HG03097 (cell line): ENCODE data around the gene RALGAPB.
"Not testable (repeated sequence)": the region's sequence is repeated elsewhere in the genome, so short reads cannot be mapped to it uniquely, and the experiment has no call there.

Experiments used
- ATAC-seq: cut with Tn5 transposase; IDR thresholded peaks from one replicate; pipeline ENCODE4 v1.9.1; 2021; ENCODE audit not compliant: unreplicated experiment, low FRiP score

Gene RALGAPB

GRCh38 chr20:38479596-38479995, 7.0 kb downstream of the RALGAPB start:
- no peak for ATAC-seq

- no peak for ATAC-seq
Observed at GRCh38 chr20:38485041-38485440, 12.4 kb downstream of the RALGAPB start.

GRCh38 chr20:38489181-38489580, 16.5 kb downstream of the RALGAPB start:
- no peak for ATAC-seq

GRCh38 chr20:38497246-38497935, 24.7 kb downstream of the RALGAPB start:
- ATAC-seq, result no peak

GRCh38 chr20:38498909-38499308, 26.3 kb downstream of the RALGAPB start:
- ATAC-seq, result no peak

GRCh38 chr20:38499366-38499765, 26.7 kb downstream of the RALGAPB start:
- no peak for ATAC-seq

- ATAC-seq, result no peak
Observed at GRCh38 chr20:38501858-38502436, 29.3 kb downstream of the RALGAPB start.

GRCh38 chr20:38504368-38505090, 31.9 kb downstream of the RALGAPB start:
- no peak for ATAC-seq

- no peak for ATAC-seq
Observed at GRCh38 chr20:38505091-38505455, 32.4 kb downstream of the RALGAPB start.

GRCh38 chr20:38511726-38512125, 39.1 kb downstream of the RALGAPB start:
- not testable (repeated sequence) for ATAC-seq

GRCh38 chr20:38514185-38514584, 41.5 kb downstream of the RALGAPB start:
- ATAC-seq, result no peak

GRCh38 chr20:38514947-38515346, 42.3 kb downstream of the RALGAPB start:
- ATAC-seq, result no peak

GRCh38 chr20:38515631-38516030, 43.0 kb downstream of the RALGAPB start:
- no peak for ATAC-seq

- ATAC-seq, result no peak
Observed at GRCh38 chr20:38519426-38519825, 46.8 kb downstream of the RALGAPB start.

GRCh38 chr20:38520261-38520660, 47.6 kb downstream of the RALGAPB start:
- ATAC-seq, result no peak

GRCh38 chr20:38523697-38524096, 51.1 kb downstream of the RALGAPB start:
- no peak for ATAC-seq

GRCh38 chr20:38528167-38528566, 55.5 kb downstream of the RALGAPB start:
- no peak for ATAC-seq

GRCh38 chr20:38531021-38531420, 58.4 kb downstream of the RALGAPB start:
- ATAC-seq, result no peak

- ATAC-seq, result no peak
Observed at GRCh38 chr20:38534756-38535155, 62.1 kb downstream of the RALGAPB start.

GRCh38 chr20:38536310-38536709, 63.7 kb downstream of the RALGAPB start:
- ATAC-seq, result no peak

- ATAC-seq, result no peak
Observed at GRCh38 chr20:38537176-38537575, 64.5 kb downstream of the RALGAPB start.

- no peak for ATAC-seq
Observed at GRCh38 chr20:38538789-38539188, 66.1 kb downstream of the RALGAPB start.
